GM23338 (cell line): ENCODE measurements around the gene SEC16A. TPM values are rescaled to one million over a fixed set of nuclear protein-coding genes. Genes with fewer than 3 reads are reported as not detected.

Source experiments
- microRNA-seq: library from miRNA; unstranded; fragments of <30 nt; microRNA quantifications from one replicate; pipeline ENCODE4, GENCODE V29; 2017
- polyA plus RNA-seq: library from polyadenylated mRNA; unstranded; fragments of >200 nt; fragmentation: Nextera tagmentation; extraction: Ambion mirVana; gene quantifications from 2 replicates; pipeline ENCODE4 v1.2.1, GENCODE V29; 2016
- small RNA-seq: library from RNA; depleted of rRNA; stranded (forward); fragments of <200 nt; gene quantifications from one replicate; pipeline ENCODE3, GENCODE V24; 2014; ENCODE audit warnings: low replicate concordance
- total RNA-seq: library from RNA; depleted of rRNA; stranded (reverse); fragments of >200 nt; shearing (Covaris generic); gene quantifications from 2 replicates; pipeline ENCODE4 v1.2.3, GENCODE V29; 2014; rRNA removed

The SEC16A gene
- total and polyA plus RNA-seq, 2 experiments from 2014 or later: 34.0 to 59.2 TPM

Small RNA genes within 50 kb of the gene (microRNA-seq; reads per million reads assigned to microRNA genes)
- gene MIR4673: not detected

Small RNA genes within 50 kb of the gene (small RNA-seq; reads per million reads assigned to genes)
- gene MIR4673: not detected

Other genes with a start within 250 kb of the SEC16A start
- gene QSOX2, start 237.2 kb downstream of the SEC16A start, total RNA-seq: 25.5 and 29.2 TPM in 2 replicates
- 9.2 and 10.5 TPM in 2 replicates for gene QSOX2, start 237.2 kb downstream of the SEC16A start, polyA plus RNA-seq
- 0.14 TPM in 1 of 2 replicates, not detected in the other for gene CCDC187, start 178.9 kb downstream of the SEC16A start, total RNA-seq
- not detected in 2 replicates for gene CCDC187, start 178.9 kb downstream of the SEC16A start, polyA plus RNA-seq
- 21.3 and 23.2 TPM in 2 replicates for gene GPSM1, start 155.5 kb downstream of the SEC16A start, total RNA-seq
- gene GPSM1, start 155.5 kb downstream of the SEC16A start, polyA plus RNA-seq: 4.8 and 5.6 TPM in 2 replicates
- gene DNLZ, start 119.3 kb downstream of the SEC16A start, total RNA-seq: 21.7 and 53.9 TPM in 2 replicates
- 33.4 and 37.7 TPM in 2 replicates for gene DNLZ, start 119.3 kb downstream of the SEC16A start, polyA plus RNA-seq
- gene CARD9, start 109.4 kb downstream of the SEC16A start, total RNA-seq: 0.49 and 1.1 TPM in 2 replicates
- 0.63 and 0.92 TPM in 2 replicates for gene CARD9, start 109.4 kb downstream of the SEC16A start, polyA plus RNA-seq
- 20.4 and 22.7 TPM in 2 replicates for gene SNAPC4, start 82.9 kb downstream of the SEC16A start, total RNA-seq
- 8.8 and 10.2 TPM in 2 replicates for gene SNAPC4, start 82.9 kb downstream of the SEC16A start, polyA plus RNA-seq
- 79.7 and 91.9 TPM in 2 replicates for gene ENTR1, start 72.4 kb downstream of the SEC16A start, total RNA-seq
- gene ENTR1, start 72.4 kb downstream of the SEC16A start, polyA plus RNA-seq: 25.6 and 29.9 TPM in 2 replicates
- 83.3 and 88.2 TPM in 2 replicates for gene PMPCA, start 72.4 kb downstream of the SEC16A start, total RNA-seq
- 54.6 and 61.3 TPM in 2 replicates for gene PMPCA, start 72.4 kb downstream of the SEC16A start, polyA plus RNA-seq
- 10.9 and 13.4 TPM in 2 replicates for gene INPP5E, start 43.2 kb downstream of the SEC16A start, total RNA-seq
- gene INPP5E, start 43.2 kb downstream of the SEC16A start, polyA plus RNA-seq: 5.8 TPM in 2 replicates
- gene NOTCH1, start 63.0 kb upstream of the SEC16A start, total RNA-seq: 78.7 and 97.2 TPM in 2 replicates
- gene NOTCH1, start 63.0 kb upstream of the SEC16A start, polyA plus RNA-seq: 9.9 and 10.3 TPM in 2 replicates
- 56.1 and 60.8 TPM in 2 replicates for gene EGFL7, start 179.9 kb upstream of the SEC16A start, total RNA-seq
- gene EGFL7, start 179.9 kb upstream of the SEC16A start, polyA plus RNA-seq: 38.2 and 44.4 TPM in 2 replicates
- 33.3 and 44.7 TPM in 2 replicates for gene AGPAT2, start 204.4 kb upstream of the SEC16A start, total RNA-seq
- 31.8 and 34.4 TPM in 2 replicates for gene AGPAT2, start 204.4 kb upstream of the SEC16A start, polyA plus RNA-seq
- gene DIPK1B, start 229.5 kb upstream of the SEC16A start, total RNA-seq: 47.2 and 60.0 TPM in 2 replicates
- 18.7 and 24.2 TPM in 2 replicates for gene DIPK1B, start 229.5 kb upstream of the SEC16A start, polyA plus RNA-seq